ENCODE measurements around the gene ZNF185.

The ZNF185 gene

GRCh38 chrX:152865232-152865920 is 32.5 kb upstream of the ZNF185 start:
- DNase-seq (ENCODE audit: extremely low spot score) = no peak
- ChIA-PET POLR2A (no interaction called here), CTCF (no interaction called here)
- no peak for TF ChIP-seq FOXK2 (IDR thresholded peaks at IDR 0.05)
- no peak for TF ChIP-seq ELF4 (IDR thresholded peaks at IDR 0.05)
- no peak for TF ChIP-seq HDGF (IDR thresholded peaks at IDR 0.05; ENCODE audit: borderline replicate concordance)
- no peak for TF ChIP-seq FOXA1 (IDR thresholded peaks at IDR 0.05)
- no peak for TF ChIP-seq L3MBTL2 (conservative IDR thresholded peaks at IDR 0.05)
- no peak for TF ChIP-seq TARDBP (IDR thresholded peaks at IDR 0.05)
- no peak for TF ChIP-seq ARNT (IDR thresholded peaks at IDR 0.05)
- TF ChIP-seq PKNOX1 (IDR thresholded peaks at IDR 0.05) = no peak
- TF ChIP-seq NFRKB (IDR thresholded peaks at IDR 0.05) = no peak
- no peak for TF ChIP-seq SUZ12 (IDR thresholded peaks at IDR 0.05)
- TF ChIP-seq LEF1 (IDR thresholded peaks at IDR 0.05; ENCODE audit: borderline replicate concordance) = no peak
- no peak for TF ChIP-seq ZNF384 (IDR thresholded peaks at IDR 0.05)
- TF ChIP-seq CTBP1 (IDR thresholded peaks at IDR 0.05; ENCODE audit: borderline replicate concordance) = no peak
- no peak for TF ChIP-seq FOXM1 (IDR thresholded peaks at IDR 0.05; ENCODE audit: borderline replicate concordance)
- no peak for TF ChIP-seq BHLHE40 (IDR thresholded peaks at IDR 0.05; ENCODE audit: borderline replicate concordance)
- TF ChIP-seq SP1 (IDR thresholded peaks at IDR 0.05) = no peak

DNA sequence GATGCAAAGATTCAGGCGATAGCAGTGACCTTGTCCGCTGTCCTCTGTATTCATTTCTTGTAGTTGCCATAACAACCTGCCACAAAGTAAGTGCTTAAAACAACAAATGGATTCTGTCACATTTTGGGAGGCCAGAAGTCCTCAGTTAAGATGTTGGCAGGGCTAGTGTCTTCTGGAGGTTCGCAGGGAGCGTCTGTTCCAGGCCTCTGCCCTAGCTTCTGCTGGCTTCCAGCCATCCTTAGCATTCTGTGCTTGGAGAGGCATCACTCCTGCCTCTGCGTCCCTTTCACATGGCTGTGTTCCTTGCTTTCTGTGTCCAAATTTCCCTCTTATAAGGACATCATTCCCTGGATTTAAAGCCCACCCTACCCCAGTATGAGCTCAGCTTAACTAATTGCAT is 31.5 kb upstream of the ZNF185 start:
- no peak for TF ChIP-seq ZNF384 (IDR thresholded peaks at IDR 0.05)
- no peak for TF ChIP-seq FOXM1 (IDR thresholded peaks at IDR 0.05; ENCODE audit: borderline replicate concordance)
- no peak for DNase-seq (ENCODE audit: extremely low spot score)
- CTCF ChIA-PET = no interaction called here
- POLR2A ChIA-PET = no interaction called here

- POLR2A ChIA-PET = no interaction called here
- DNase-seq (ENCODE audit: extremely low spot score) = no peak
- CTCF ChIA-PET = interaction anchor here (1.6 kb wide), 1 partner anchor 49 kb away, joined by 3 read pairs; no protein-coding TSS in a partner anchor
- no peak for TF ChIP-seq FOXM1 (IDR thresholded peaks at IDR 0.05; ENCODE audit: borderline replicate concordance)
- TF ChIP-seq PKNOX1 (IDR thresholded peaks at IDR 0.05) = no peak
- no peak for TF ChIP-seq FOXA1 (IDR thresholded peaks at IDR 0.05)
- no peak for TF ChIP-seq ARNT (IDR thresholded peaks at IDR 0.05)
- TF ChIP-seq ELF4 (IDR thresholded peaks at IDR 0.05) = no peak
- no peak for TF ChIP-seq ZNF384 (IDR thresholded peaks at IDR 0.05)
- no peak for TF ChIP-seq HDGF (IDR thresholded peaks at IDR 0.05; ENCODE audit: borderline replicate concordance)
- no peak for TF ChIP-seq CTBP1 (IDR thresholded peaks at IDR 0.05; ENCODE audit: borderline replicate concordance)
- no peak for TF ChIP-seq FOXK2 (IDR thresholded peaks at IDR 0.05)
- no peak for TF ChIP-seq BHLHE40 (IDR thresholded peaks at IDR 0.05; ENCODE audit: borderline replicate concordance)
- no peak for TF ChIP-seq SP1 (IDR thresholded peaks at IDR 0.05)
- no peak for TF ChIP-seq LEF1 (IDR thresholded peaks at IDR 0.05; ENCODE audit: borderline replicate concordance)
- no peak for TF ChIP-seq TARDBP (IDR thresholded peaks at IDR 0.05)
- TF ChIP-seq L3MBTL2 (conservative IDR thresholded peaks at IDR 0.05) = no peak
- no peak for TF ChIP-seq NFRKB (IDR thresholded peaks at IDR 0.05)
Observed at GRCh38 chrX:152869972-152870371, 27.9 kb upstream of the ZNF185 start.

DNA sequence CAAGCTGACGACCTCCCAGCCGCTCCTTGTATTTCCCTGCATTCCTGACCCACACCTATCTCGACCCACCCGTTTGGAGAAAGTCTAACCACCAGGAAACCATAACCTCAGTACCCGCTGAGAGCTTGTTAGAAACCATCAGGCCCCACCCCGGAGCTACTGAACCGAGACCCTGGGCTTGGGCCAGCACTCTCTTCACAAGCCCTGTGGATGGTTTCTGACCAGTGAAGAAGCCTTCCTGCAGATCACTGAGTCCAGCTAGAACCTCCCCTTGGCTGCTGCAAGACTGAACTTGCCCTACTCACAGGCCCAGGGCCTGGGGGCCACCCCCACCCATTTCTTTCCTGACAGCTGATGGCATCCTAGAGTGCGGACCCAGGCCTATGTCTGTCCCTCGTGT is 26.6 kb upstream of the ZNF185 start:
- no peak for DNase-seq (ENCODE audit: extremely low spot score)
- POLR2A ChIA-PET = no interaction called here
- CTCF ChIA-PET = no interaction called here
- TF ChIP-seq HDGF (IDR thresholded peaks at IDR 0.05; ENCODE audit: borderline replicate concordance) (no peak), BHLHE40 (IDR thresholded peaks at IDR 0.05; ENCODE audit: borderline replicate concordance) (no peak), NFRKB (IDR thresholded peaks at IDR 0.05) (no peak), ZNF384 (IDR thresholded peaks at IDR 0.05) (no peak), FOXA1 (IDR thresholded peaks at IDR 0.05) (no peak), L3MBTL2 (conservative IDR thresholded peaks at IDR 0.05) (no peak), TARDBP (IDR thresholded peaks at IDR 0.05) (no peak)

GRCh38 chrX:152872522-152872921 is 25.3 kb upstream of the ZNF185 start:
- no peak for TF ChIP-seq FOXA1 (IDR thresholded peaks at IDR 0.05)
- TF ChIP-seq SP1 (IDR thresholded peaks at IDR 0.05) = no peak
- no peak for TF ChIP-seq BHLHE40 (IDR thresholded peaks at IDR 0.05; ENCODE audit: borderline replicate concordance)
- no peak for TF ChIP-seq TARDBP (IDR thresholded peaks at IDR 0.05)
- TF ChIP-seq FOXK2 (IDR thresholded peaks at IDR 0.05) = no peak
- TF ChIP-seq SUZ12 (IDR thresholded peaks at IDR 0.05) = no peak
- TF ChIP-seq PKNOX1 (IDR thresholded peaks at IDR 0.05) = no peak
- TF ChIP-seq CTBP1 (IDR thresholded peaks at IDR 0.05; ENCODE audit: borderline replicate concordance) = no peak
- no peak for TF ChIP-seq NFRKB (IDR thresholded peaks at IDR 0.05)
- TF ChIP-seq ARNT (IDR thresholded peaks at IDR 0.05) = no peak
- TF ChIP-seq HDGF (IDR thresholded peaks at IDR 0.05; ENCODE audit: borderline replicate concordance) = no peak
- TF ChIP-seq L3MBTL2 (conservative IDR thresholded peaks at IDR 0.05) = no peak
- TF ChIP-seq LEF1 (IDR thresholded peaks at IDR 0.05; ENCODE audit: borderline replicate concordance) = no peak
- TF ChIP-seq FOXM1 (IDR thresholded peaks at IDR 0.05; ENCODE audit: borderline replicate concordance) = no peak
- TF ChIP-seq ELF4 (IDR thresholded peaks at IDR 0.05) = no peak
- no peak for TF ChIP-seq ZNF384 (IDR thresholded peaks at IDR 0.05)
- DNase-seq (ENCODE audit: extremely low spot score) = no peak
- ChIA-PET CTCF (no interaction called here), POLR2A (no interaction called here)

DNA sequence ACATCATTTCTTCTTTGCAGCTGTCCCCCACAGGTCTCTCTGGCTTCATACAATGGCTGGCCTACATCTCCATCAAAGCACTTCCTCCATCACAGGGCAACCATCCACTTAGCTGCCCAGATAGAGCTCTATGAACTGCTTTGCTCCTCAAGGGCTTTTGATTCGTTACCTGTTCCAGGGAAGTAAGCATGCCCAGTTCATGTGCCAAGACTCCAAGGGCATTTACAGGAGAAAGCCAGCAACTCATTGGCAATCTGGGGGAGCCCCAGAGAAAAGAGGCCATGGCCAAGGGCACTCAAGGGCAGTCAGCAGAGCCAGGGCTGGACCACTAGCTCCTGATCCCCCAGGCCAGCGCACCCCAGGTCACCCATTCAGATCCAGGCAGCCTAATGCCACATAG is 24.5 kb upstream of the ZNF185 start:
- no peak for TF ChIP-seq SP1 (IDR thresholded peaks at IDR 0.05)
- no peak for TF ChIP-seq ZNF384 (IDR thresholded peaks at IDR 0.05)
- no peak for TF ChIP-seq FOXA1 (IDR thresholded peaks at IDR 0.05)
- TF ChIP-seq PKNOX1 (IDR thresholded peaks at IDR 0.05) = no peak
- ChIA-PET POLR2A (no interaction called here), CTCF (no interaction called here)
- no peak for DNase-seq (ENCODE audit: extremely low spot score)

Measured in HEK293T (cell line).